A673 (cell line): ENCODE data around the gene MAP7D2. TPM values are rescaled to one million over a fixed set of nuclear protein-coding genes. Genes with fewer than 3 reads are reported as not detected.
A peak's percentile ranks its signal among the peaks of the same experiment; 100 is the strongest.
"Not testable (repeated sequence)": the region's sequence is repeated elsewhere in the genome, so short reads cannot be mapped to it uniquely, and the experiment has no call there.

Source experiments
- Bru-seq: library from RNA; stranded (reverse); fragments of 400-500 nt; gene quantifications from one replicate; lab custom pipeline; 2021; lab: Mats Ljungman, UMichigan
- BruChase-seq, 2 experiments: library from RNA; stranded (reverse); fragments of 400-500 nt; gene quantifications; one replicate each; lab custom pipeline; 2021; lab: Mats Ljungman, UMichigan
- BruUV-seq: library from RNA; stranded (reverse); fragments of 400-500 nt; replicated peaks from 2 replicates; lab custom pipeline; 2021; lab: Mats Ljungman, UMichigan
- CTCF ChIA-PET: fragments of 300-600 bp; sonication (Branson Sonifier 250); formaldehyde crosslinking; loops from one replicate; lab custom pipeline; 2022; ENCODE audit warnings: antibody characterized with exemption; lab: Charles Lee
- POLR2A ChIA-PET: fragments of 300-600 bp; sonication (Branson Sonifier 250); formaldehyde crosslinking; loops from one replicate; lab custom pipeline; 2022; ENCODE audit warnings: antibody characterized with exemption; ENCODE audit not compliant: low non-redundant PET; lab: Charles Lee
- DNase-seq: peaks from one replicate; pipeline ENCODE4 v3.0.0-alpha.2; 2015; ENCODE audit warnings: low spot score
- H3K27ac ChIP-seq: fragments of 200-600 bp; sonication (generic); 2 replicates; pipeline ENCODE4 v1.5.1; 2016; ENCODE audit warnings: mixed run types, low read depth, mild to moderate bottlenecking, mixed read lengths, antibody characterized with exemption, low read length; ENCODE audit not compliant: poor library complexity, severe bottlenecking
- H3K27me3 ChIP-seq: fragments of 200-600 bp; sonication (generic); replicated peaks from 2 replicates; pipeline ENCODE4 v1.6.1; 2017; ENCODE audit warnings: mixed run types, low read depth, mild to moderate bottlenecking, mixed read lengths, antibody characterized with exemption, low read length; ENCODE audit not compliant: insufficient read depth, poor library complexity
- H3K36me3 ChIP-seq: fragments of 200-600 bp; sonication (generic); 2 replicates; pipeline ENCODE4 v1.6.1; 2016; ENCODE audit warnings: mixed run types, mild to moderate bottlenecking, mixed read lengths, antibody characterized with exemption, low read length; ENCODE audit not compliant: insufficient read depth, poor library complexity, severe bottlenecking
- H3K4me1 ChIP-seq: fragments of 200-600 bp; sonication (generic); 2 replicates; pipeline ENCODE4 v1.6.1; 2017; ENCODE audit warnings: mixed run types, mild to moderate bottlenecking, mixed read lengths, antibody characterized with exemption, low read length; ENCODE audit not compliant: insufficient read depth, poor library complexity, severe bottlenecking
- H3K4me3 ChIP-seq: fragments of 200-600 bp; sonication (generic); 2 replicates; pipeline ENCODE4 v1.5.1; 2016; ENCODE audit warnings: low read depth, mixed run types, mild to moderate bottlenecking, mixed read lengths, low read length; ENCODE audit not compliant: poor library complexity, severe bottlenecking
- H3K9me3 ChIP-seq: fragments of 200-600 bp; sonication (generic); 2 replicates; pipeline ENCODE4 v1.6.1; 2016; ENCODE audit warnings: mixed run types, low read depth, mild to moderate bottlenecking, mixed read lengths, antibody characterized with exemption, low read length; ENCODE audit not compliant: poor library complexity, severe bottlenecking
- EZH2 ChIP-seq: fragments of 200-600 bp; sonication (generic); IDR thresholded peaks from 2 replicates; pipeline ENCODE4 v1.6.1; 2017; ENCODE audit warnings: borderline replicate concordance, low read depth, mild to moderate bottlenecking, mixed read lengths, antibody characterized with exemption, low read length; ENCODE audit not compliant: poor library complexity, severe bottlenecking
- intact Hi-C: fragments of 100-400 bp; cut with micrococcal nuclease; formaldehyde crosslinking; loops from one replicate; pipeline ENCODE4 v1.10.0; 2022; ENCODE audit not compliant: unreplicated experiment
- long read RNA-seq: library from polyadenylated mRNA; stranded (forward); transcript quantifications from one replicate; pipeline ENCODE4 v2.0.0, GENCODE V29; 2022
- total RNA-seq: library from RNA; stranded (reverse); gene quantifications from 2 replicates; pipeline ENCODE4 v1.2.3, GENCODE V29; 2021
- TF ChIP-seq, protein P1 (sequence below): fragments of 300-800, 200-600 bp; sonication (generic); conservative IDR thresholded peaks from 2 replicates; pipeline ENCODE4 v1.5.1; 2017; ENCODE audit warnings: low read depth, mild to moderate bottlenecking, antibody characterized with exemption, low read length, moderate library complexity, mixed read lengths

MAP7D2 gene
- total RNA-seq (0.83 and 1.2 TPM in 2 replicates), Bru-seq, nascent RNA (percentile 25 among the genes with signal in this experiment), BruChase-seq, experiment 1, labeled RNA remaining after a 2-hour chase (percentile 31 among the genes with signal in this experiment), BruChase-seq, experiment 2, labeled RNA remaining after a 6-hour chase (percentile 37 among the genes with signal in this experiment)
- long read RNA-seq, partial matches to known transcripts: 1 of 3 reads
- long read RNA-seq, other reads (novel, unspliced or antisense): 2 of 3 reads

DNA sequence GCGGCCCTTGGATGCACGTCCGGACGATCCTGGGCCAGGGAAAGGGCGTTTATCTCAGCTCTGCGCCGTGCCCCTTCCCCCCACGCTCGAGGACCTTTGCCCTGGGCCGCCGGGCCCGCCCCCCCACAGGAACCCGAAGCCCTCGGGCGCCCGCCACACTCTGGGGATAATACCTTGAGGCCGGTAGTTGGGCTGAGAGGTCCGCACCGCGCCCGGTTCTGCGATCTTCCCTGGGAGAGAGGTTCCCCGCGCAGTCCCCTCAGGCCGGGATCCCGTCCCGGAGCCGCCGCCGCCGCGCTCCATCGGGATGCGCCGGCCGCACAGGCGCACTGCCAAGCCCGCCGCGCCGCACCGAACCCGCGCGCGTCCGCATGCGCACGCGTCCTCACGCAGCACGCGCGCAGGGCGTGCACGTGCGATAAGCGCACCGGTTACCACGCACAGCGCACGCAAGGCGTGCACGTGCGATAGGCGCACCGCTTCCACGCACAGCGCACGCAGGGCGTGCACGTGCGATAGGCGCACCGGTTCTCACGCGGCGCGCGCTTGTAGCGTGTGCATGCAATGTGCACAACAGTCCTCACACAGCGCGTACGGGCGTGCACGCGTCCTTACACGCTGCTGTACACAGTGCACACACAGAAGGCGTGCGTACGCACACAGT is at the start of gene MAP7D2:
Gene MAP7D2 (minus strand): TSS at position 331 of the 664 bp plus-strand sequence. CDS start 28 bp downstream, at position 303.
- H3K27ac ChIP-seq: no peak within 1 kb of the TSS
- DNase-seq: no peak
- H3K4me1 ChIP-seq: no peaks in the 10 kb centered on the region
- H3K27me3 ChIP-seq: no peaks in the 10 kb centered on the region
- H3K36me3 ChIP-seq: no peaks in the 10 kb centered on the region
- CTCF ChIA-PET: no interaction called here
- POLR2A ChIA-PET: no interaction called here
- BruUV-seq: no TSS peak
- TF ChIP-seq, protein P1, sequence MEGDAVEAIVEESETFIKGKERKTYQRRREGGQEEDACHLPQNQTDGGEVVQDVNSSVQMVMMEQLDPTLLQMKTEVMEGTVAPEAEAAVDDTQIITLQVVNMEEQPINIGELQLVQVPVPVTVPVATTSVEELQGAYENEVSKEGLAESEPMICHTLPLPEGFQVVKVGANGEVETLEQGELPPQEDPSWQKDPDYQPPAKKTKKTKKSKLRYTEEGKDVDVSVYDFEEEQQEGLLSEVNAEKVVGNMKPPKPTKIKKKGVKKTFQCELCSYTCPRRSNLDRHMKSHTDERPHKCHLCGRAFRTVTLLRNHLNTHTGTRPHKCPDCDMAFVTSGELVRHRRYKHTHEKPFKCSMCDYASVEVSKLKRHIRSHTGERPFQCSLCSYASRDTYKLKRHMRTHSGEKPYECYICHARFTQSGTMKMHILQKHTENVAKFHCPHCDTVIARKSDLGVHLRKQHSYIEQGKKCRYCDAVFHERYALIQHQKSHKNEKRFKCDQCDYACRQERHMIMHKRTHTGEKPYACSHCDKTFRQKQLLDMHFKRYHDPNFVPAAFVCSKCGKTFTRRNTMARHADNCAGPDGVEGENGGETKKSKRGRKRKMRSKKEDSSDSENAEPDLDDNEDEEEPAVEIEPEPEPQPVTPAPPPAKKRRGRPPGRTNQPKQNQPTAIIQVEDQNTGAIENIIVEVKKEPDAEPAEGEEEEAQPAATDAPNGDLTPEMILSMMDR: no peak
- no peak for TF ChIP-seq EZH2
- peak within 1 kb of the TSS; percentile 29 for H3K4me3 ChIP-seq
- no peaks in the 10 kb centered on the region for H3K9me3 ChIP-seq
- intact Hi-C loops: no loop called here

DNA sequence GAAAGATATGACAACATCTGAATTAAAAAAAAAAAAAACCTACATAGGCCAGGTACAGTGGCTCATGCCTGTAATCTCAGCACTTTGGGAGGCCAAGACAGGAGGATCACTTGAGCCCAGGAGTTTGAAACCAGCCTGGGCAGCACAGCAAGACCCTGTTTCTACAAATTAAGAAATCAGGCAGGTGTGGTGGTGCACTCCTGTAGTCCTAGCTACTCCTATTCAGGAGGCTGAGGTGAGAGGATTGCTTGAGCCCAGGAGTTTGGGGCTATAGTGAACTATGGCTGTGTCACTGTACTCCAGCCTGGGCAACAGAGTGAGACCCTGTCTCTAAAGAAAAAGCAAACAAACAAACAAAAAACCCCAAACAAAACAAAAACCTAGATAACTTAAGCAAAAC is 45.8 kb upstream of the MAP7D2 start:
- DNase-seq, H3K27ac ChIP-seq, H3K36me3 ChIP-seq, BruUV-seq, CTCF ChIA-PET, POLR2A ChIA-PET, H3K27me3 ChIP-seq, H3K9me3 ChIP-seq, intact Hi-C loops, H3K4me1 ChIP-seq, H3K4me3 ChIP-seq: not testable (repeated sequence)

DNA sequence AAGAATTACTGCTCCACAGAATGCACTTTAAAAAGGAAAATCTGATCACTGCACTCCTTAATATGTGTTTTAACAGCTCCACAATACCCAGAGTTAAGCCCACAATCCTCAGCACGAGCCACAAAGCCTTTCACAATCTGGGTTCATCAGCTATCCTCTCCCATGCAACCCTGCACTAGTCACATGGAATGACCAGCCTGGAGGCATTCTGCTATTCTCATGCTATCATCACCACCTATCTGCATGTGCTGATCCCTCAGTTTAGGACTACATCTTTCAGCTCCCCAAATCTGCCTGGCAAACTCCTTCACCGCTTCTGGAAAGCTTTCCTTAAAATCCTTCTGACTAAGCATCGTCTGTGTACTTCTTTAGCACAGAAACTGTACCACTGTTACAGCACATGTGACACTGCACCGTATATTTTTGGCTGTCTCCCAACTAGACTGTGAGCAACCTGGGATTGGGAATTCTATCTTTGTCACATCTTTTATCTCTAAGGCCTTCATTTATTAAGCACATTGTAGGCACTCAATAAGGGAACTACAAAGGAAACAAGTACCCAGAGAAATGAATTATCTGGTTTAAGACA is 43.2 kb upstream of the MAP7D2 start:
- DNase-seq: no peak
- POLR2A ChIA-PET: interaction anchor here (0.6 kb wide), 1 partner anchor 13 kb away, joined by 3 read pairs; no protein-coding TSS in a partner anchor
- no TSS peak for BruUV-seq
- H3K36me3 ChIP-seq: peaks cover 15% of the 10 kb centered on the region
- no peak overlapping the region for H3K27ac ChIP-seq
- no peak overlapping the region for H3K4me3 ChIP-seq
- no peak for TF ChIP-seq EZH2
- TF ChIP-seq, protein P1: no peak
- H3K9me3 ChIP-seq: no peaks in the 10 kb centered on the region
- intact Hi-C loops: no loop called here
- peaks cover 7% of the 10 kb centered on the region for H3K27me3 ChIP-seq
- CTCF ChIA-PET: no interaction called here
- H3K4me1 ChIP-seq: no peaks in the 10 kb centered on the region
